ENCODE data around the gene MED27.

MED27 gene

GRCh38 chr9:131968632-131969031 is 111.0 kb downstream of the MED27 start:
- no peak for DNase-seq

- DNase-seq = no peak
Measured at GRCh38 chr9:131965841-131966240, 113.8 kb downstream of the MED27 start.

- DNase-seq = no peak
Measured at GRCh38 chr9:131965103-131965502, 114.6 kb downstream of the MED27 start.

- DNase-seq = no peak
Measured at GRCh38 chr9:131963072-131964030, 116.3 kb downstream of the MED27 start.

- no peak for DNase-seq
Measured at GRCh38 chr9:131961496-131961880, 118.2 kb downstream of the MED27 start.

- no peak for DNase-seq
Measured at GRCh38 chr9:131960851-131961495, 118.7 kb downstream of the MED27 start.

- DNase-seq = no peak
Measured at GRCh38 chr9:131960311-131960710, 119.4 kb downstream of the MED27 start.

GRCh38 chr9:131959887-131960286 is 119.8 kb downstream of the MED27 start:
- DNase-seq = no peak

- DNase-seq = no peak
Measured at GRCh38 chr9:131959056-131959455, 120.6 kb downstream of the MED27 start.

GRCh38 chr9:131954299-131954698 is 125.4 kb downstream of the MED27 start:
- DNase-seq = no peak

GRCh38 chr9:131951905-131952304 is 127.8 kb downstream of the MED27 start:
- DNase-seq = no peak

- DNase-seq = no peak
Measured at GRCh38 chr9:131951155-131951554, 128.5 kb downstream of the MED27 start.

- DNase-seq = no peak
Measured at GRCh38 chr9:131950487-131950886, 129.2 kb downstream of the MED27 start.

- no peak for DNase-seq
Measured at GRCh38 chr9:131946180-131946579, 133.5 kb downstream of the MED27 start.

- DNase-seq = no peak
Measured at GRCh38 chr9:131943351-131943841, 136.3 kb downstream of the MED27 start.

GRCh38 chr9:131942146-131942720 is 137.4 kb downstream of the MED27 start:
- DNase-seq = no peak

GRCh38 chr9:131937451-131937850 is 142.2 kb downstream of the MED27 start:
- DNase-seq = no peak

- DNase-seq = no peak
Measured at GRCh38 chr9:131936929-131937328, 142.7 kb downstream of the MED27 start.

- DNase-seq = no peak
Measured at GRCh38 chr9:131934673-131935072, 145.0 kb downstream of the MED27 start.

GRCh38 chr9:131927091-131927490 is 152.6 kb downstream of the MED27 start:
- no peak for DNase-seq

- DNase-seq = no peak
Measured at GRCh38 chr9:131926360-131926922, 153.2 kb downstream of the MED27 start.

GRCh38 chr9:131925677-131926177 is 153.9 kb downstream of the MED27 start:
- DNase-seq = no peak

GRCh38 chr9:131923766-131924165 is 155.9 kb downstream of the MED27 start:
- DNase-seq = no peak

Data from right kidney (tissue), 1 donor.